Measurements from ENCODE around the gene CDH12.
"Not testable (repeated sequence)": the region's sequence is repeated elsewhere in the genome, so short reads cannot be mapped to it uniquely, and the experiment has no call there.

Gene CDH12

GRCh38 chr5:22033066-22033465 is 820.1 kb downstream of the CDH12 start:
- no peak for TF ChIP-seq CTCF (IDR thresholded peaks at IDR 0.05; ENCODE audit: insufficient read depth, low read length, poor library complexity, severe bottlenecking)
- TF ChIP-seq EZH2phosphoT487 (conservative IDR thresholded peaks at IDR 0.05; ENCODE audit: low read length) = no peak

GRCh38 chr5:22023784-22024183 is 829.4 kb downstream of the CDH12 start:
- H3K4me2 ChIP-seq (ENCODE audit: low read depth, low read length, poor library complexity, severe bottlenecking) = no peak overlapping the region
- no peaks in the 10 kb centered on the region for H3K79me2 ChIP-seq (ENCODE audit: insufficient read depth, low read length)
- H3K9me3 ChIP-seq (ENCODE audit: insufficient read depth, low read length) = no peaks in the 10 kb centered on the region
- H4K20me1 ChIP-seq (ENCODE audit: low read depth, low read length) = no peaks in the 10 kb centered on the region
- no peaks in the 10 kb centered on the region for H3F3A ChIP-seq (ENCODE audit: insufficient read depth)
- H2AFZ ChIP-seq (ENCODE audit: low read depth, low read length, severe bottlenecking) = no peak overlapping the region
- no peaks in the 10 kb centered on the region for H3K27me3 ChIP-seq (ENCODE audit: low read length)
- no peaks in the 10 kb centered on the region for H3K9me2 ChIP-seq (replicated peaks; ENCODE audit: insufficient read depth, low read length)
- TF ChIP-seq EZH2phosphoT487 (conservative IDR thresholded peaks at IDR 0.05; ENCODE audit: low read length) (no peak), CTCF (IDR thresholded peaks at IDR 0.05; ENCODE audit: insufficient read depth, low read length, poor library complexity, severe bottlenecking) (no peak)
- H3K4me3 ChIP-seq (ENCODE audit: insufficient read depth, low read length, poor library complexity, severe bottlenecking) = no peak overlapping the region
- no peak overlapping the region for H3K9ac ChIP-seq (ENCODE audit: low read length)
- no peaks in the 10 kb centered on the region for H3K36me3 ChIP-seq (ENCODE audit: low read length)
- H3K27ac ChIP-seq (ENCODE audit: low read depth, low read length) = no peak overlapping the region

More at GRCh38 chr5:22033066-22033465, 820.1 kb downstream of the CDH12 start:
- H3K9me2 ChIP-seq (replicated peaks; ENCODE audit: insufficient read depth, low read length) = no peaks in the 10 kb centered on the region
- H3K9ac ChIP-seq (ENCODE audit: low read length) = no peak overlapping the region
- H3K9me3 ChIP-seq (ENCODE audit: insufficient read depth, low read length) = no peaks in the 10 kb centered on the region
- H3K27ac ChIP-seq (ENCODE audit: low read depth, low read length) = no peak overlapping the region
- no peaks in the 10 kb centered on the region for H3F3A ChIP-seq (ENCODE audit: insufficient read depth)
- no peak overlapping the region for H3K4me2 ChIP-seq (ENCODE audit: low read depth, low read length, poor library complexity, severe bottlenecking)
- no peaks in the 10 kb centered on the region for H3K79me2 ChIP-seq (ENCODE audit: insufficient read depth, low read length)
- H3K4me3 ChIP-seq (ENCODE audit: insufficient read depth, low read length, poor library complexity, severe bottlenecking) = no peak overlapping the region
- H3K36me3 ChIP-seq (ENCODE audit: low read length) = no peaks in the 10 kb centered on the region
- no peaks in the 10 kb centered on the region for H4K20me1 ChIP-seq (ENCODE audit: low read depth, low read length)
- no peak overlapping the region for H2AFZ ChIP-seq (ENCODE audit: low read depth, low read length, severe bottlenecking)
- no peaks in the 10 kb centered on the region for H3K27me3 ChIP-seq (ENCODE audit: low read length)

- H4K20me1 ChIP-seq (ENCODE audit: low read depth, low read length); H3K9me2 ChIP-seq (replicated peaks; ENCODE audit: insufficient read depth, low read length); H2AFZ ChIP-seq (ENCODE audit: low read depth, low read length, severe bottlenecking); H3K4me3 ChIP-seq (ENCODE audit: insufficient read depth, low read length, poor library complexity, severe bottlenecking); H3K4me2 ChIP-seq (ENCODE audit: low read depth, low read length, poor library complexity, severe bottlenecking); H3F3A ChIP-seq (ENCODE audit: insufficient read depth); H3K9me3 ChIP-seq (ENCODE audit: insufficient read depth, low read length); H3K27me3 ChIP-seq (ENCODE audit: low read length); H3K9ac ChIP-seq (ENCODE audit: low read length); H3K27ac ChIP-seq (ENCODE audit: low read depth, low read length); H3K79me2 ChIP-seq (ENCODE audit: insufficient read depth, low read length); H3K36me3 ChIP-seq (ENCODE audit: low read length): not testable (repeated sequence)
These were observed 840.3 kb downstream of the CDH12 start for GRCh38 chr5:22012893-22013292.

- not testable (repeated sequence) for H3F3A ChIP-seq (ENCODE audit: insufficient read depth); H3K27ac ChIP-seq (ENCODE audit: low read depth, low read length); H3K4me3 ChIP-seq (ENCODE audit: insufficient read depth, low read length, poor library complexity, severe bottlenecking); H3K79me2 ChIP-seq (ENCODE audit: insufficient read depth, low read length); H3K4me2 ChIP-seq (ENCODE audit: low read depth, low read length, poor library complexity, severe bottlenecking); H2AFZ ChIP-seq (ENCODE audit: low read depth, low read length, severe bottlenecking); H3K9ac ChIP-seq (ENCODE audit: low read length); H3K9me3 ChIP-seq (ENCODE audit: insufficient read depth, low read length); H3K36me3 ChIP-seq (ENCODE audit: low read length); H3K9me2 ChIP-seq (replicated peaks; ENCODE audit: insufficient read depth, low read length); H3K27me3 ChIP-seq (ENCODE audit: low read length); H4K20me1 ChIP-seq (ENCODE audit: low read depth, low read length)
These were observed 842.3 kb downstream of the CDH12 start for GRCh38 chr5:22010808-22011207.

GRCh38 chr5:22001097-22001496 is 852.0 kb downstream of the CDH12 start:
- H3K9ac ChIP-seq (ENCODE audit: low read length); H3K4me3 ChIP-seq (ENCODE audit: insufficient read depth, low read length, poor library complexity, severe bottlenecking): not testable (repeated sequence)

GRCh38 chr5:21985799-21986198 is 867.3 kb downstream of the CDH12 start:
- H3K27ac ChIP-seq (ENCODE audit: low read depth, low read length); H3K9me3 ChIP-seq (ENCODE audit: insufficient read depth, low read length); H2AFZ ChIP-seq (ENCODE audit: low read depth, low read length, severe bottlenecking); H3F3A ChIP-seq (ENCODE audit: insufficient read depth); H3K9me2 ChIP-seq (replicated peaks; ENCODE audit: insufficient read depth, low read length); H3K4me3 ChIP-seq (ENCODE audit: insufficient read depth, low read length, poor library complexity, severe bottlenecking); H3K4me2 ChIP-seq (ENCODE audit: low read depth, low read length, poor library complexity, severe bottlenecking); H3K36me3 ChIP-seq (ENCODE audit: low read length); H3K79me2 ChIP-seq (ENCODE audit: insufficient read depth, low read length); H3K9ac ChIP-seq (ENCODE audit: low read length); H4K20me1 ChIP-seq (ENCODE audit: low read depth, low read length); H3K27me3 ChIP-seq (ENCODE audit: low read length): not testable (repeated sequence)

More at GRCh38 chr5:22001097-22001496, 852.0 kb downstream of the CDH12 start:
- H3K27me3 ChIP-seq (ENCODE audit: low read length); H3K27ac ChIP-seq (ENCODE audit: low read depth, low read length); H3K9me3 ChIP-seq (ENCODE audit: insufficient read depth, low read length); H3K79me2 ChIP-seq (ENCODE audit: insufficient read depth, low read length); H3K9me2 ChIP-seq (replicated peaks; ENCODE audit: insufficient read depth, low read length); H2AFZ ChIP-seq (ENCODE audit: low read depth, low read length, severe bottlenecking); H3K36me3 ChIP-seq (ENCODE audit: low read length); H3F3A ChIP-seq (ENCODE audit: insufficient read depth); H3K4me2 ChIP-seq (ENCODE audit: low read depth, low read length, poor library complexity, severe bottlenecking); H4K20me1 ChIP-seq (ENCODE audit: low read depth, low read length): not testable (repeated sequence)

- not testable (repeated sequence) for H3F3A ChIP-seq (ENCODE audit: insufficient read depth); H3K27me3 ChIP-seq (ENCODE audit: low read length); H3K27ac ChIP-seq (ENCODE audit: low read depth, low read length); H3K79me2 ChIP-seq (ENCODE audit: insufficient read depth, low read length); H3K4me3 ChIP-seq (ENCODE audit: insufficient read depth, low read length, poor library complexity, severe bottlenecking); H3K36me3 ChIP-seq (ENCODE audit: low read length); H2AFZ ChIP-seq (ENCODE audit: low read depth, low read length, severe bottlenecking); H3K9ac ChIP-seq (ENCODE audit: low read length); H3K9me3 ChIP-seq (ENCODE audit: insufficient read depth, low read length); H4K20me1 ChIP-seq (ENCODE audit: low read depth, low read length); H3K9me2 ChIP-seq (replicated peaks; ENCODE audit: insufficient read depth, low read length); H3K4me2 ChIP-seq (ENCODE audit: low read depth, low read length, poor library complexity, severe bottlenecking)
These were observed 901.6 kb downstream of the CDH12 start for GRCh38 chr5:21951571-21951970.
